GM23338 (cell line): Measurements from ENCODE around the gene ZNF689. TPM values are rescaled to one million over a fixed set of nuclear protein-coding genes. Genes with fewer than 3 reads are reported as not detected.
A peak's percentile ranks its signal among the peaks of the same experiment; 100 is the strongest.

Experiments
- ATAC-seq: fragments of 200-7000 bp; cut with Tn5 transposase; 3 replicates; pipeline ENCODE4 v1.9.1; 2020
- DNase-seq: peaks from one replicate; pipeline ENCODE4 v3.0.0-alpha.2; 2015; ENCODE audit warnings: low spot score
- H2AFZ ChIP-seq: fragments of 200-600 bp; sonication (generic); 2 replicates; pipeline ENCODE4 v1.8.0; 2016; ENCODE audit warnings: antibody characterized with exemption, mild to moderate bottlenecking, moderate library complexity
- H3F3A ChIP-seq: fragments of 200-600 bp; sonication (generic); replicated peaks from 2 replicates; pipeline ENCODE4 v1.8.0; 2017; ENCODE audit warnings: antibody characterized with exemption, mixed run types, low read depth
- H3K27ac ChIP-seq: fragments of 200-600 bp; sonication (generic); 2 replicates; pipeline ENCODE4 v1.6.1; 2016; ENCODE audit warnings: low read depth
- H3K27me3 ChIP-seq: fragments of 200-600 bp; sonication (generic); 2 replicates; pipeline ENCODE4 v1.8.0; 2016; ENCODE audit warnings: mild to moderate bottlenecking, mixed run types, moderate library complexity; ENCODE audit not compliant: insufficient read depth
- H3K36me3 ChIP-seq: fragments of 200-600 bp; sonication (generic); 2 replicates; pipeline ENCODE4 v1.8.0; 2016; ENCODE audit warnings: mild to moderate bottlenecking; ENCODE audit not compliant: insufficient read depth
- H3K4me1 ChIP-seq: fragments of 200-600 bp; sonication (generic); 2 replicates; pipeline ENCODE4 v1.8.0; 2016; ENCODE audit warnings: mild to moderate bottlenecking, moderate library complexity; ENCODE audit not compliant: insufficient read depth
- H3K4me2 ChIP-seq: fragments of 200-600 bp; sonication (generic); 2 replicates; pipeline ENCODE4 v1.7.1; 2017; ENCODE audit warnings: mixed run types
- H3K4me3 ChIP-seq: fragments of 200-600 bp; sonication (generic); 2 replicates; pipeline ENCODE4 v1.6.1; 2016; ENCODE audit warnings: mixed run types
- H3K79me2 ChIP-seq: fragments of 200-600 bp; sonication (generic); replicated peaks from 2 replicates; pipeline ENCODE4 v1.8.0; 2017; ENCODE audit warnings: mild to moderate bottlenecking; ENCODE audit not compliant: insufficient read depth
- H3K9me2 ChIP-seq: fragments of 200-600 bp; sonication (generic); 2 replicates; pipeline ENCODE4 v1.8.0; 2017; ENCODE audit not compliant: insufficient read depth
- H4K20me1 ChIP-seq: fragments of 200-600 bp; sonication (generic); replicated peaks from 2 replicates; pipeline ENCODE4 v1.8.0; 2017; ENCODE audit warnings: mild to moderate bottlenecking; ENCODE audit not compliant: insufficient read depth
- H3K27ac Mint-ChIP-seq: 2 replicates; pipeline ENCODE4 v1.8.0; 2020; ENCODE audit warnings: inconsistent platforms, mild to moderate bottlenecking, moderate library complexity, mixed read lengths
- H3K27me3 Mint-ChIP-seq: 3 replicates; pipeline ENCODE4 v1.8.0; 2022; ENCODE audit warnings: low read depth, mild to moderate bottlenecking, moderate library complexity, mixed read lengths, inconsistent platforms; ENCODE audit not compliant: insufficient read depth, poor library complexity
- H3K36me3 Mint-ChIP-seq: 3 replicates; pipeline ENCODE4 v1.8.0; 2021; ENCODE audit warnings: low read depth, mild to moderate bottlenecking, inconsistent platforms, moderate library complexity, mixed read lengths
- H3K4me1 Mint-ChIP-seq: 3 replicates; pipeline ENCODE4 v1.8.0; 2020; ENCODE audit warnings: mild to moderate bottlenecking, inconsistent platforms, mixed read lengths
- H3K4me3 Mint-ChIP-seq: 3 replicates; pipeline ENCODE4 v1.8.0; 2021; ENCODE audit warnings: moderate library complexity, mild to moderate bottlenecking, inconsistent platforms, mixed read lengths
- H3K9me3 Mint-ChIP-seq: 3 replicates; pipeline ENCODE4 v1.8.0; 2020; ENCODE audit warnings: moderate library complexity, mild to moderate bottlenecking, inconsistent platforms, mixed read lengths
- CREB1 ChIP-seq: fragments of 250-450 bp; sonication (Bioruptor Pico); IDR thresholded peaks from 2 replicates; pipeline ENCODE4 v1.5.0; 2020; ENCODE audit warnings: low read depth, mild to moderate bottlenecking, moderate library complexity
- EZH2 ChIP-seq: fragments of 200-600 bp; sonication (generic); IDR thresholded peaks from one replicate; pipeline ENCODE4 v1.8.0; 2017; ENCODE audit warnings: antibody characterized with exemption, mild to moderate bottlenecking, low read depth; ENCODE audit not compliant: unreplicated experiment
- JUNB ChIP-seq: IDR thresholded peaks from one replicate; pipeline ENCODE4 v1.6.1; 2016; ENCODE audit warnings: antibody characterized with exemption; ENCODE audit not compliant: unreplicated experiment
- POLR2AphosphoS5 ChIP-seq: IDR thresholded peaks from 2 replicates; pipeline ENCODE4 v1.6.1; 2016; ENCODE audit warnings: antibody characterized with exemption, low read depth
- ZNF114 ChIP-seq: fragments of 250-450 bp; sonication (Bioruptor Pico); IDR thresholded peaks from 2 replicates; pipeline ENCODE4 v1.5.0; 2020; ENCODE audit warnings: mild to moderate bottlenecking, moderate library complexity
- polyA plus RNA-seq: library from polyadenylated mRNA; unstranded; fragments of >200 nt; fragmentation: Nextera tagmentation; extraction: Ambion mirVana; gene quantifications from 2 replicates; pipeline ENCODE4 v1.2.1, GENCODE V29; 2016
- total RNA-seq: library from RNA; depleted of rRNA; stranded (reverse); fragments of >200 nt; shearing (Covaris generic); gene quantifications from 2 replicates; pipeline ENCODE4 v1.2.3, GENCODE V29; 2014
- TF ChIP-seq, protein P1 (sequence below), 2 experiments: fragments of 200-600 bp in 1 of 2; sonication (generic) in 1 of 2; conservative IDR thresholded peaks; 2 replicates each; pipeline versions ENCODE4 v1.5.1 to v1.6.1; 2016 to 2017; ENCODE audit warnings: antibody characterized with exemption in 2 of 2, low read depth in 2 of 2, mild to moderate bottlenecking in 2 of 2, moderate library complexity in 1 of 2
- TF ChIP-seq, protein P2 (sequence below): IDR thresholded peaks from 2 replicates; pipeline ENCODE4 v1.6.1; 2016; ENCODE audit warnings: antibody characterized with exemption

Gene ZNF689
- total and polyA plus RNA-seq, 2 experiments from 2014 or later, result 5.3 to 16.7 TPM

GRCh38 chr16:30585400-30586191 lies 24.6 kb downstream of the ZNF689 start, which contains the start of gene ZNF785:
Gene ZNF785 (minus strand): TSS chr16:30585697. CDS start chr16:30585611, 86 bp downstream.
- ATAC-seq (peak; percentile 90), DNase-seq (peak; percentile 99)
- Histone ChIP-seq H3K4me2 (peak within 1 kb of the TSS; percentile 75), H3K36me3 (no peaks in the 10 kb centered on the region; the same call in 1 of the 2 replicates), H3K79me2 (peaks cover 33% of the 10 kb centered on the region), H3K27ac (peak within 1 kb of the TSS; percentile 78), H2AFZ (peak within 1 kb of the TSS; percentile 3), H3F3A (0 out of 2 replicates have a peak, but pooled peaks cover 4% of the 10 kb centered on the region), H3K27me3 (no peaks in the 10 kb centered on the region), H3K4me3 (peak within 1 kb of the TSS; percentile 64), H3K4me1 (peaks cover 3% of the 10 kb centered on the region; the same call in 1 of the 2 replicates), H4K20me1 (no peaks in the 10 kb centered on the region), H3K9me2 (no peaks in the 10 kb centered on the region)
- peaks cover 2% of the 10 kb centered on the region; the same call in 1 of the 3 replicates for H3K9me3 Mint-ChIP-seq
- TF ChIP-seq CREB1 (CRISPR knock-in tag), result peak; percentile 80
- TF ChIP-seq EZH2, result no peak
- TF ChIP-seq, protein P1, sequence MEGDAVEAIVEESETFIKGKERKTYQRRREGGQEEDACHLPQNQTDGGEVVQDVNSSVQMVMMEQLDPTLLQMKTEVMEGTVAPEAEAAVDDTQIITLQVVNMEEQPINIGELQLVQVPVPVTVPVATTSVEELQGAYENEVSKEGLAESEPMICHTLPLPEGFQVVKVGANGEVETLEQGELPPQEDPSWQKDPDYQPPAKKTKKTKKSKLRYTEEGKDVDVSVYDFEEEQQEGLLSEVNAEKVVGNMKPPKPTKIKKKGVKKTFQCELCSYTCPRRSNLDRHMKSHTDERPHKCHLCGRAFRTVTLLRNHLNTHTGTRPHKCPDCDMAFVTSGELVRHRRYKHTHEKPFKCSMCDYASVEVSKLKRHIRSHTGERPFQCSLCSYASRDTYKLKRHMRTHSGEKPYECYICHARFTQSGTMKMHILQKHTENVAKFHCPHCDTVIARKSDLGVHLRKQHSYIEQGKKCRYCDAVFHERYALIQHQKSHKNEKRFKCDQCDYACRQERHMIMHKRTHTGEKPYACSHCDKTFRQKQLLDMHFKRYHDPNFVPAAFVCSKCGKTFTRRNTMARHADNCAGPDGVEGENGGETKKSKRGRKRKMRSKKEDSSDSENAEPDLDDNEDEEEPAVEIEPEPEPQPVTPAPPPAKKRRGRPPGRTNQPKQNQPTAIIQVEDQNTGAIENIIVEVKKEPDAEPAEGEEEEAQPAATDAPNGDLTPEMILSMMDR (conservative IDR thresholded peaks at IDR 0.05; ENCODE audit: low read depth in 2 of 2), result peak in 1 of 2 experiments; percentile 23; a peak in 1 of 4 replicates
- TF ChIP-seq, protein P2, sequence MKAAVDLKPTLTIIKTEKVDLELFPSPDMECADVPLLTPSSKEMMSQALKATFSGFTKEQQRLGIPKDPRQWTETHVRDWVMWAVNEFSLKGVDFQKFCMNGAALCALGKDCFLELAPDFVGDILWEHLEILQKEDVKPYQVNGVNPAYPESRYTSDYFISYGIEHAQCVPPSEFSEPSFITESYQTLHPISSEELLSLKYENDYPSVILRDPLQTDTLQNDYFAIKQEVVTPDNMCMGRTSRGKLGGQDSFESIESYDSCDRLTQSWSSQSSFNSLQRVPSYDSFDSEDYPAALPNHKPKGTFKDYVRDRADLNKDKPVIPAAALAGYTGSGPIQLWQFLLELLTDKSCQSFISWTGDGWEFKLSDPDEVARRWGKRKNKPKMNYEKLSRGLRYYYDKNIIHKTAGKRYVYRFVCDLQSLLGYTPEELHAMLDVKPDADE, result peak; percentile 89
- peak; percentile 58 for TF ChIP-seq POLR2AphosphoS5
- peak within 1 kb of the TSS; percentile 90 for H3K27ac Mint-ChIP-seq
- H3K4me1 Mint-ChIP-seq, result no peaks in the 10 kb centered on the region; the same call in 2 of the 3 replicates
- H3K27me3 Mint-ChIP-seq, result peaks cover 7% of the 10 kb centered on the region
- H3K4me3 Mint-ChIP-seq, result peak within 1 kb of the TSS; percentile 82
- H3K36me3 Mint-ChIP-seq, result peaks cover 58% of the 10 kb centered on the region

- Mint-ChIP-seq H3K27me3 (peaks cover 7% of the 10 kb centered on the region), H3K9me3 (peaks cover 2% of the 10 kb centered on the region; the same call in 1 of the 3 replicates), H3K4me1 (no peaks in the 10 kb centered on the region; the same call in 2 of the 3 replicates), H3K27ac (peak overlapping the region; percentile 53; the same call in 1 of the 2 replicates), H3K4me3 (peak overlapping the region; percentile 82), H3K36me3 (peaks cover 60% of the 10 kb centered on the region)
- Histone ChIP-seq H4K20me1 (no peaks in the 10 kb centered on the region), H3K9me2 (no peaks in the 10 kb centered on the region), H3K4me3 (peak overlapping the region; percentile 64), H3K4me1 (peaks cover 3% of the 10 kb centered on the region; the same call in 1 of the 2 replicates), H2AFZ (peak overlapping the region; percentile 3; the same call in 1 of the 2 replicates), H3K27ac (peak overlapping the region; percentile 78; the same call in 1 of the 2 replicates), H3K79me2 (peaks cover 33% of the 10 kb centered on the region), H3K4me2 (peak overlapping the region; percentile 75), H3K36me3 (no peaks in the 10 kb centered on the region; the same call in 1 of the 2 replicates), H3F3A (0 out of 2 replicates have a peak, but pooled peaks cover 4% of the 10 kb centered on the region), H3K27me3 (no peaks in the 10 kb centered on the region)
- ATAC-seq (peak; percentile 61), DNase-seq (peak; percentile 70)
- TF ChIP-seq JUNB, result no peak
- TF ChIP-seq, protein P2, result no peak
- no peak for TF ChIP-seq ZNF114 (CRISPR knock-in tag)
- no peak for TF ChIP-seq CREB1 (CRISPR knock-in tag)
- TF ChIP-seq POLR2AphosphoS5, result peak; percentile 32; the same call in 1 of the 2 replicates
Measured at GRCh38 chr16:30585022-30585399, 25.2 kb downstream of the ZNF689 start.
